22Rv1 (cell line): ENCODE measurements around the gene REPS1.
A peak's percentile ranks its signal among the peaks of the same experiment; 100 is the strongest.

Experiments used
- H3K27ac ChIP-seq: fragments of 450-650 bp; 2 replicates; pipeline ENCODE4 v1.5.1; 2017
- CTCF ChIP-seq: fragments of 450-650 bp; IDR thresholded peaks from 2 replicates; pipeline ENCODE4 v1.5.1; 2017; ENCODE audit warnings: mild to moderate bottlenecking
- ZFX ChIP-seq: fragments of 450-650 bp; IDR thresholded peaks from 2 replicates; pipeline ENCODE4 v1.6.1; 2017; ENCODE audit warnings: antibody characterized with exemption, borderline replicate concordance

The REPS1 gene

DNA sequence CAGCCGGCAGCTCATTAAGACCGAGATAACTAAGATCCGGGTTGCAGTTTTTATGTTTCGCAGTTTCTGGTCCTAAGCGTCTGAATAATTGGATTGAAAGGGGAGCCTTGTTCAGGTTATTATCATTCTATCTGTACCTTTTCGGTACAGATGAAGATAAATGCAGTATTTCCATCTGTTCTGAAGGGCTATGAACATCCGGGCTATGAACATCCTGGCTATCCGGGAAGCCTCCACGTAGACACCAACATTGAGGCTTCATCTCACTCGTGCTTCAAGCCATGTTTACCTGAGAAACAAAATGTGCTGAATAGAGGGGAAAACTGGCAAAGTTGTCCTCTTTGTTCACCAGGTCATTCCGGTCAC is 399 bp upstream of the REPS1 start:
- peak; percentile 76 for TF ChIP-seq CTCF
- no peak for TF ChIP-seq ZFX
- peak overlapping the region; percentile 91 for H3K27ac ChIP-seq

GRCh38 chr6:138987080-138987642 is 892 bp downstream of the REPS1 start:
- peak overlapping the region; percentile 91 for H3K27ac ChIP-seq
- no peak for TF ChIP-seq CTCF
- TF ChIP-seq ZFX, result no peak

- no peak for TF ChIP-seq CTCF
- no peak for TF ChIP-seq ZFX
- peak overlapping the region; percentile 91 for H3K27ac ChIP-seq
These were observed 1.5 kb downstream of the REPS1 start for GRCh38 chr6:138986578-138986977.

GRCh38 chr6:138981416-138981815 is 6.6 kb downstream of the REPS1 start:
- no peak overlapping the region for H3K27ac ChIP-seq
- no peak for TF ChIP-seq ZFX
- no peak for TF ChIP-seq CTCF

DNA sequence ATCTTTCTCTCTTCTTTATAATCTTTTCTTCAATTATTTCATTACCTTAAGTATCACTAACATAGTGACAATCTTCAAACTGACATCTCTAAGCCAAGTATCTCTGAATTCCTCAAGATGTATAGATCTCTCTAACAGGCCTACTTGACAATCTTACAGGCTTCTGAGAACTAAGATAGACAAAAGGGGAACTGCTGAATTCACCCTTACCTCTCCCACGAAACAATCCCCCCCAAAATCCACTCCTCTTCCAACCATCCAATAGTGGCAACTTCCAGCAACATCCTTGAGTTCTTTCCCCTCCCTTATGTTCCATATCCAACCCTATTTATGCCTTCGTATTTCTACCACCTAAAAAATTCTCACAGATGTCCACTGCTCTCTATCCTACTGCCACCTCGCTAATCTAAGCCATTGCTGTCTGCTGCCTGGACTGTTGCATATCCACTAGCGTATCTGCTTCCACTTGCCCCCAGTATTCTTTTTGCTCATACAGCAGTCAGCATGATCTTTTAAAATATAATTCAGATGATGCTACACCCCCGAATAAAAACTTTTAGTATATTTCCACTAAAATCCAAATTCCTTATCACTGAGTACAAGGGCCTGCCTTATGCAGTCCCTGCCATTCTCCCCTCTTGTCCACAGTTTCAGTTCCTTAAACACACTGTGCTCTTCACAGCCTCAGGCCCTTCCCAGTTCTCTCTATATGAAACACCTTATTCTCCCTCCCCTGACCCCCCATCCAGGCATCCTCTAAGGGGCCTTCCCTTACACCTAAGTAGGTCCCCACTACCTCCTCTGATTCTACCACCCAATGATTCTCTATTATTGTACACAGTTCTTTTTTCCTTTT is 8.0 kb downstream of the REPS1 start:
- TF ChIP-seq CTCF (no peak), ZFX (no peak)
- no peak overlapping the region for H3K27ac ChIP-seq

GRCh38 chr6:138979365-138979764 is 8.7 kb downstream of the REPS1 start:
- H3K27ac ChIP-seq, result no peak overlapping the region
- no peak for TF ChIP-seq ZFX
- no peak for TF ChIP-seq CTCF

DNA sequence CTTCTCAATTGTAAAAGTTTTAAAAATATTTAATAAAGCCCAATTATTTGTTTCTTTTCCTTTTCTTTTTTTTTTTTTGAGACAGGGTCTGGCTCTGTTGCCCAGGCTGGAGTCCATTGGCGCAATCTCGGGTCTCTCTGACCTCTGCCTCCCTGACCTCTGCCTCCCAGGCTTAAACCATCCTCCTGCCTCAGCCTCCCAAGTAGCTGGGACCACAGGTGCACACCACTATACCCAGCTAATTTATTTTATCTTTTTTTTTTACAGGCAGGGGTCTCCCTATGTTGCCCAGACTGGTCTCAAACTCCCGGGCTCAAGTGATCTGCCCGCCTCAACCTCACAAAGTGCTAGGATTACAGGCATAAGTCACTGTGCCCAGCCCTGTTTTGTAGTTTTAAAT is 9.8 kb downstream of the REPS1 start:
- TF ChIP-seq CTCF, result no peak
- no peak for TF ChIP-seq ZFX
- no peak overlapping the region for H3K27ac ChIP-seq
